Measurements from ENCODE around the gene MAP3K14.

- TF ChIP-seq, protein P1, sequence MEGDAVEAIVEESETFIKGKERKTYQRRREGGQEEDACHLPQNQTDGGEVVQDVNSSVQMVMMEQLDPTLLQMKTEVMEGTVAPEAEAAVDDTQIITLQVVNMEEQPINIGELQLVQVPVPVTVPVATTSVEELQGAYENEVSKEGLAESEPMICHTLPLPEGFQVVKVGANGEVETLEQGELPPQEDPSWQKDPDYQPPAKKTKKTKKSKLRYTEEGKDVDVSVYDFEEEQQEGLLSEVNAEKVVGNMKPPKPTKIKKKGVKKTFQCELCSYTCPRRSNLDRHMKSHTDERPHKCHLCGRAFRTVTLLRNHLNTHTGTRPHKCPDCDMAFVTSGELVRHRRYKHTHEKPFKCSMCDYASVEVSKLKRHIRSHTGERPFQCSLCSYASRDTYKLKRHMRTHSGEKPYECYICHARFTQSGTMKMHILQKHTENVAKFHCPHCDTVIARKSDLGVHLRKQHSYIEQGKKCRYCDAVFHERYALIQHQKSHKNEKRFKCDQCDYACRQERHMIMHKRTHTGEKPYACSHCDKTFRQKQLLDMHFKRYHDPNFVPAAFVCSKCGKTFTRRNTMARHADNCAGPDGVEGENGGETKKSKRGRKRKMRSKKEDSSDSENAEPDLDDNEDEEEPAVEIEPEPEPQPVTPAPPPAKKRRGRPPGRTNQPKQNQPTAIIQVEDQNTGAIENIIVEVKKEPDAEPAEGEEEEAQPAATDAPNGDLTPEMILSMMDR (IDR thresholded peaks at IDR 0.05; ENCODE audit: low read length), result no peak
- TF ChIP-seq EZH2 (optimal IDR thresholded peaks at IDR 0.05; ENCODE audit: low read depth, low read length) (no peak), EZH2phosphoT487 (IDR thresholded peaks at IDR 0.05; ENCODE audit: low read length) (no peak)
These were observed 91.6 kb downstream of the MAP3K14 start for GRCh38 chr17:45225051-45225700.

Data from MM.1S (cell line).